Thoracic aorta (tissue), 2 donors: ENCODE results near the gene ADPRHL1. TPM values are rescaled to one million over a fixed set of nuclear protein-coding genes. Genes with fewer than 3 reads are reported as not detected.

Source experiments
- ATAC-seq: fragments of 150-250 bp; one replicate; pipeline ENCODE4 v1.8.0; 2017; ENCODE audit warnings: low read depth; ENCODE audit not compliant: insufficient number of reproducible peaks, low FRiP score
- DNase-seq: peaks from one replicate; pipeline ENCODE4 v3.0.0-alpha.2; 2020; ENCODE audit warnings: low spot score
- H3K27ac ChIP-seq, 2 donors: fragments of 200-600 bp; sonication (generic); 1 replicate in 1 of 2; 2 replicates in 1 of 2; pipeline ENCODE4 v1.5.1; 2016; ENCODE audit warnings: mild to moderate bottlenecking in 2 of 2, moderate library complexity in 2 of 2
- H3K27me3 ChIP-seq: fragments of 200-600 bp; sonication (generic); replicated peaks from 2 replicates; pipeline ENCODE4 v1.6.0; 2016; ENCODE audit warnings: mild to moderate bottlenecking; ENCODE audit not compliant: insufficient read depth
- H3K36me3 ChIP-seq: fragments of 200-600 bp; sonication (generic); one replicate; pipeline ENCODE4 v1.5.1; 2016
- H3K4me1 ChIP-seq, 2 donors: fragments of 200-600 bp; sonication (generic); 1 replicate in 1 of 2; 2 replicates in 1 of 2; pipeline versions ENCODE4 v1.5.1 to v1.6.0; 2016; ENCODE audit warnings: low read depth in 2 of 2, mild to moderate bottlenecking in 1 of 2; ENCODE audit not compliant: control insufficient read depth in 1 of 2
- H3K4me3 ChIP-seq: fragments of 200-600 bp; sonication (generic); 2 replicates; pipeline ENCODE4 v1.5.1; 2016; ENCODE audit warnings: mild to moderate bottlenecking
- H3K9me3 ChIP-seq: fragments of 200-600 bp; sonication (generic); 2 replicates; pipeline ENCODE4 v1.5.1; 2016
- CTCF ChIP-seq: fragments of 200-600 bp; sonication (generic); IDR thresholded peaks from one replicate; pipeline ENCODE4 v1.5.1; 2019; ENCODE audit warnings: antibody characterized with exemption
- total RNA-seq, 2 donors: library from RNA; depleted of rRNA; stranded (reverse); fragments of >200 nt; gene quantifications; one replicate each; pipeline versions ENCODE4 v1.1.0 to v1.2.3, GENCODE V29; 2016

The ADPRHL1 gene
- total RNA-seq, 2 donors from 2014 or later: 11.8 to 12.6 TPM

- Histone ChIP-seq H3K4me3 (no peak overlapping the region), H3K27ac (no peak overlapping the region), H3K27me3 (no peaks in the 10 kb centered on the region), H3K9me3 (no peaks in the 10 kb centered on the region), H3K4me1 (no peaks in the 10 kb centered on the region), H3K36me3 (no peaks in the 10 kb centered on the region)
- DNase-seq (no peak), ATAC-seq (no peak)
- no peak for TF ChIP-seq CTCF
These were observed 95.8 kb downstream of the ADPRHL1 start for GRCh38 chr13:113357529-113357928.

- DNase-seq (no peak), ATAC-seq (no peak)
- no peaks in the 10 kb centered on the region for H3K36me3 ChIP-seq
- no peak overlapping the region for H3K4me3 ChIP-seq
- no peaks in the 10 kb centered on the region for H3K4me1 ChIP-seq
- H3K27me3 ChIP-seq: no peaks in the 10 kb centered on the region
- no peak overlapping the region for H3K27ac ChIP-seq
- no peak for TF ChIP-seq CTCF
- no peaks in the 10 kb centered on the region for H3K9me3 ChIP-seq
These were observed 96.7 kb downstream of the ADPRHL1 start for GRCh38 chr13:113356596-113356995.

GRCh38 chr13:113355621-113356020 lies 97.7 kb downstream of the ADPRHL1 start:
- H3K27ac ChIP-seq: no peak overlapping the region
- no peaks in the 10 kb centered on the region for H3K9me3 ChIP-seq
- DNase-seq: no peak
- H3K4me3 ChIP-seq: no peak overlapping the region
- no peaks in the 10 kb centered on the region for H3K27me3 ChIP-seq
- no peaks in the 10 kb centered on the region for H3K36me3 ChIP-seq
- TF ChIP-seq CTCF: no peak
- H3K4me1 ChIP-seq: no peaks in the 10 kb centered on the region
- no peak for ATAC-seq

- no peaks in the 10 kb centered on the region for H3K27me3 ChIP-seq
- H3K27ac ChIP-seq: no peak overlapping the region
- H3K4me3 ChIP-seq: no peak overlapping the region
- H3K9me3 ChIP-seq: no peaks in the 10 kb centered on the region
- TF ChIP-seq CTCF: no peak
- no peaks in the 10 kb centered on the region for H3K4me1 ChIP-seq
- peaks cover under 1% of the 10 kb centered on the region for H3K36me3 ChIP-seq
- ATAC-seq (no peak), DNase-seq (no peak)
These were observed 98.3 kb downstream of the ADPRHL1 start for GRCh38 chr13:113354831-113355610.

- Histone ChIP-seq H3K27ac (no peak overlapping the region), H3K9me3 (no peaks in the 10 kb centered on the region), H3K4me1 (no peaks in the 10 kb centered on the region), H3K4me3 (no peak overlapping the region), H3K27me3 (no peaks in the 10 kb centered on the region), H3K36me3 (peaks cover 3% of the 10 kb centered on the region)
- TF ChIP-seq CTCF: no peak
- DNase-seq (no peak), ATAC-seq (no peak)
These were observed 100.0 kb downstream of the ADPRHL1 start for GRCh38 chr13:113353254-113353653.
